HepG2 (cell line): Measurements from ENCODE around the gene SLA2. TPM values are rescaled to one million over a fixed set of nuclear protein-coding genes. Genes with fewer than 3 reads are reported as not detected.

ENCODE experiments used
- FOXM1 ChIP-seq: sonication (generic); formaldehyde crosslinking; IDR thresholded peaks from 2 replicates; pipeline ENCODE4 v1.5.0; 2020; ENCODE audit warnings: missing genetic modification reagents
- JUND ChIP-seq: sonication (generic); formaldehyde crosslinking; IDR thresholded peaks from 2 replicates; pipeline ENCODE4 v1.8.0; 2022; ENCODE audit warnings: mild to moderate bottlenecking, missing genetic modification reagents
- MTF2 ChIP-seq: sonication (generic); formaldehyde crosslinking; IDR thresholded peaks from 2 replicates; pipeline ENCODE4 v1.5.0; 2020; ENCODE audit warnings: missing genetic modification reagents, borderline replicate concordance
- NR2F1 ChIP-seq, 2 experiments: fragments of 450-650 bp in 1 of 2; formaldehyde crosslinking in 1 of 2; IDR thresholded peaks; 2 replicates each; pipeline versions ENCODE4 v1.5.0 to v1.6.1; 2016 to 2020; ENCODE audit warnings: mild to moderate bottlenecking in 1 of 2, missing compliant biosample characterization in 1 of 2, missing genetic modification reagents in 1 of 2, moderate library complexity in 1 of 2
- PPARG ChIP-seq: conservative IDR thresholded peaks from 2 replicates; pipeline ENCODE4 v1.6.1; 2016; ENCODE audit warnings: missing biosample characterization, missing genetic modification reagents
- RFX1 ChIP-seq: fragments of 450-650 bp; IDR thresholded peaks from 2 replicates; pipeline ENCODE4 v1.6.1; 2017
- ZBTB7A ChIP-seq: sonication (generic); formaldehyde crosslinking; IDR thresholded peaks from 2 replicates; pipeline ENCODE4 v1.8.0; 2022; ENCODE audit warnings: mild to moderate bottlenecking, missing genetic modification reagents
- ZNF136 ChIP-seq: sonication (generic); formaldehyde crosslinking; IDR thresholded peaks from 2 replicates; pipeline ENCODE4 v1.8.1; 2022; ENCODE audit warnings: low read depth, mild to moderate bottlenecking, moderate library complexity, missing genetic modification reagents
- ZNF180 ChIP-seq: sonication (generic); formaldehyde crosslinking; IDR thresholded peaks from 2 replicates; pipeline ENCODE4 v1.4.0; 2020; ENCODE audit warnings: low read depth, missing genetic modification reagents, borderline replicate concordance
- ZNF605 ChIP-seq: sonication (generic); formaldehyde crosslinking; IDR thresholded peaks from 2 replicates; pipeline ENCODE4 v1.8.0; 2022; ENCODE audit warnings: mild to moderate bottlenecking, missing genetic modification reagents
- ZNF749 ChIP-seq: sonication (generic); formaldehyde crosslinking; IDR thresholded peaks from 2 replicates; pipeline ENCODE4 v1.8.0; 2022; ENCODE audit warnings: mild to moderate bottlenecking, missing genetic modification reagents, moderate library complexity, borderline replicate concordance
- ZNF75D ChIP-seq: sonication (generic); formaldehyde crosslinking; IDR thresholded peaks from 2 replicates; pipeline ENCODE4 v1.8.1; 2023; ENCODE audit warnings: missing genetic modification reagents, mild to moderate bottlenecking, borderline replicate concordance
- ZSCAN21 ChIP-seq: sonication (generic); formaldehyde crosslinking; IDR thresholded peaks from 2 replicates; pipeline ENCODE4 v1.8.0; 2022; ENCODE audit warnings: mild to moderate bottlenecking, missing genetic modification reagents, moderate library complexity, borderline replicate concordance
- polyA plus RNA-seq, 8 experiments: library from polyadenylated mRNA; depleted of rRNA in 3 of 8; stranded (reverse) in 7 of 8; unstranded in 1 of 8; fragments of >200 nt; fragmentation: Illumina TruSeq in 4 of 8; extraction: Trizol in 4 of 8; gene quantifications; 2 replicates each; pipeline versions ENCODE4 v1.2.1 to v1.2.3, GENCODE V29; 2011 to 2016; ENCODE audit warnings: low read depth in 4 of 8, missing spikeins in 1 of 8, mixed read lengths in 1 of 8; ENCODE audit not compliant: insufficient read depth in 1 of 8
- total RNA-seq, 5 experiments: library from RNA; depleted of rRNA; stranded (reverse); fragments of >200 nt; fragmentation: Illumina TruSeq; extraction: Trizol; gene quantifications; 2 replicates each; pipeline ENCODE4 v1.2.3, GENCODE V29; 2016; ENCODE audit warnings: low read depth in 1 of 5
- TF ChIP-seq, protein P1 (sequence below): IDR thresholded peaks from 2 replicates; pipeline ENCODE4 v1.6.1; 2016; ENCODE audit warnings: low read depth, missing genetic modification reagents, missing compliant biosample characterization
- TF ChIP-seq, protein P2 (sequence below): sonication (generic); formaldehyde crosslinking; IDR thresholded peaks from 2 replicates; pipeline ENCODE4 v1.4.0; 2020; ENCODE audit warnings: missing genetic modification reagents
- TF ChIP-seq, protein P3 (sequence below): sonication (generic); formaldehyde crosslinking; IDR thresholded peaks from 2 replicates; pipeline ENCODE4 v1.4.0; 2020; ENCODE audit warnings: missing genetic modification reagents
- TF ChIP-seq, protein P4 (sequence below): IDR thresholded peaks from 2 replicates; pipeline ENCODE4 v1.6.1; 2016; ENCODE audit warnings: missing biosample characterization, missing genetic modification reagents, low read depth
- TF ChIP-seq, protein P5 (sequence below): IDR thresholded peaks from 2 replicates; pipeline ENCODE4 v1.6.1; 2016; ENCODE audit warnings: mild to moderate bottlenecking, missing biosample characterization, missing genetic modification reagents
- TF ChIP-seq, protein P6 (sequence below): sonication (generic); IDR thresholded peaks from 2 replicates; pipeline ENCODE4 v1.6.1; 2016; ENCODE audit warnings: low read depth, borderline replicate concordance

SLA2 gene
- total and polyA plus RNA-seq, 2 of the 13 experiments (the other 11 are each of a cell fraction or from before 2014, with no cell fraction given) = 1.6 to 3.6 TPM

DNA sequence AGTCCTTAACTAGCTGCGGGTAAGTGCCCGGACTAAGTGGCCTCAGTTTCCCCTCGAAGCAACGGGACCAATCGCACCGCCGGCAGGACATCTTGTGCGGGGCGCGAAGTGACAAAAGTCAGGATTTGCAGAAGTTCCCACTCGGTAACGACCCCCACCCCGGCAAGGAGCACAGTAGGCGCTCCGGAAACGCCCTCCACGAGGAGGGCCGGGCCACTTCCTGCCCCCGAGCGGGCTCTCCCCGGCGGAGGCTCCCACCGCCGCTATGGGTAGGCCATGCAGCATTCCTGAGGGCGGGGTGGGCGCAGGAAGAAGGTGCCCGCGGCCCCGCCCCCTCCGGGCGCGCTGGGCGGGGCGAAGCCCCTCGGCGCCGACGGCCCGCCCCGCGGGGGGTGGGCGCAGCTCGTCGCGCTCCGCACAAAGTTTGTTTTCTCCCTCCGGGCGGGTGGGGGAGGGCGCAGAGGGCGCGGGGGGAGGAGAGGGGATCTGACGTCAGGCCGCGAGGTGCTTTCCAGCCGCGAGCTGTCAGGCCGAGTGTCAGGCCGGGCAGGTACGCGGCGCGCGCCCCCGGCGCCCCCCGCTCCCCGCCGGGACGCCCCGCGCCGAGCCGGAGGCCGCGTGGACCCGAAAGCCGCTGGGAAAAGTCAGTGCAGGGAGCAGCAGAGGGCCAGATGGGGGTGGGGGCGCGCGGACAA, 72.7 kb downstream of the SLA2 start, which contains the start of gene TGIF2 (continued):
- TF ChIP-seq, protein P1, sequence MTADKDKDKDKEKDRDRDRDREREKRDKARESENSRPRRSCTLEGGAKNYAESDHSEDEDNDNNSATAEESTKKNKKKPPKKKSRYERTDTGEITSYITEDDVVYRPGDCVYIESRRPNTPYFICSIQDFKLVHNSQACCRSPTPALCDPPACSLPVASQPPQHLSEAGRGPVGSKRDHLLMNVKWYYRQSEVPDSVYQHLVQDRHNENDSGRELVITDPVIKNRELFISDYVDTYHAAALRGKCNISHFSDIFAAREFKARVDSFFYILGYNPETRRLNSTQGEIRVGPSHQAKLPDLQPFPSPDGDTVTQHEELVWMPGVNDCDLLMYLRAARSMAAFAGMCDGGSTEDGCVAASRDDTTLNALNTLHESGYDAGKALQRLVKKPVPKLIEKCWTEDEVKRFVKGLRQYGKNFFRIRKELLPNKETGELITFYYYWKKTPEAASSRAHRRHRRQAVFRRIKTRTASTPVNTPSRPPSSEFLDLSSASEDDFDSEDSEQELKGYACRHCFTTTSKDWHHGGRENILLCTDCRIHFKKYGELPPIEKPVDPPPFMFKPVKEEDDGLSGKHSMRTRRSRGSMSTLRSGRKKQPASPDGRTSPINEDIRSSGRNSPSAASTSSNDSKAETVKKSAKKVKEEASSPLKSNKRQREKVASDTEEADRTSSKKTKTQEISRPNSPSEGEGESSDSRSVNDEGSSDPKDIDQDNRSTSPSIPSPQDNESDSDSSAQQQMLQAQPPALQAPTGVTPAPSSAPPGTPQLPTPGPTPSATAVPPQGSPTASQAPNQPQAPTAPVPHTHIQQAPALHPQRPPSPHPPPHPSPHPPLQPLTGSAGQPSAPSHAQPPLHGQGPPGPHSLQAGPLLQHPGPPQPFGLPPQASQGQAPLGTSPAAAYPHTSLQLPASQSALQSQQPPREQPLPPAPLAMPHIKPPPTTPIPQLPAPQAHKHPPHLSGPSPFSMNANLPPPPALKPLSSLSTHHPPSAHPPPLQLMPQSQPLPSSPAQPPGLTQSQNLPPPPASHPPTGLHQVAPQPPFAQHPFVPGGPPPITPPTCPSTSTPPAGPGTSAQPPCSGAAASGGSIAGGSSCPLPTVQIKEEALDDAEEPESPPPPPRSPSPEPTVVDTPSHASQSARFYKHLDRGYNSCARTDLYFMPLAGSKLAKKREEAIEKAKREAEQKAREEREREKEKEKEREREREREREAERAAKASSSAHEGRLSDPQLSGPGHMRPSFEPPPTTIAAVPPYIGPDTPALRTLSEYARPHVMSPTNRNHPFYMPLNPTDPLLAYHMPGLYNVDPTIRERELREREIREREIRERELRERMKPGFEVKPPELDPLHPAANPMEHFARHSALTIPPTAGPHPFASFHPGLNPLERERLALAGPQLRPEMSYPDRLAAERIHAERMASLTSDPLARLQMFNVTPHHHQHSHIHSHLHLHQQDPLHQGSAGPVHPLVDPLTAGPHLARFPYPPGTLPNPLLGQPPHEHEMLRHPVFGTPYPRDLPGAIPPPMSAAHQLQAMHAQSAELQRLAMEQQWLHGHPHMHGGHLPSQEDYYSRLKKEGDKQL = no peak
- TF ChIP-seq PPARG (CRISPR knock-in tag) (peak; percentile 25; the same call in 1 of the 2 replicates), NR2F1 (CRISPR knock-in tag; IDR thresholded peaks at IDR 0.05) (no peak), ZNF605 (CRISPR knock-in tag) (peak; percentile 95), ZNF749 (peak; percentile 86; the same call in 1 of the 2 replicates), ZBTB7A (CRISPR knock-in tag) (peak; percentile 96), ZNF136 (peak; percentile 100), MTF2 (no peak), JUND (CRISPR knock-in tag) (no peak), ZSCAN21 (CRISPR knock-in tag) (peak; percentile 70), RFX1 (no peak), FOXM1 (no peak), ZNF75D (CRISPR knock-in tag) (no peak), ZNF180 (no peak)
- TF ChIP-seq, protein P2, sequence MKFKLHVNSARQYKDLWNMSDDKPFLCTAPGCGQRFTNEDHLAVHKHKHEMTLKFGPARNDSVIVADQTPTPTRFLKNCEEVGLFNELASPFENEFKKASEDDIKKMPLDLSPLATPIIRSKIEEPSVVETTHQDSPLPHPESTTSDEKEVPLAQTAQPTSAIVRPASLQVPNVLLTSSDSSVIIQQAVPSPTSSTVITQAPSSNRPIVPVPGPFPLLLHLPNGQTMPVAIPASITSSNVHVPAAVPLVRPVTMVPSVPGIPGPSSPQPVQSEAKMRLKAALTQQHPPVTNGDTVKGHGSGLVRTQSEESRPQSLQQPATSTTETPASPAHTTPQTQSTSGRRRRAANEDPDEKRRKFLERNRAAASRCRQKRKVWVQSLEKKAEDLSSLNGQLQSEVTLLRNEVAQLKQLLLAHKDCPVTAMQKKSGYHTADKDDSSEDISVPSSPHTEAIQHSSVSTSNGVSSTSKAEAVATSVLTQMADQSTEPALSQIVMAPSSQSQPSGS (CRISPR knock-in tag) = no peak; the same call in 1 of the 2 replicates
- TF ChIP-seq, protein P3, sequence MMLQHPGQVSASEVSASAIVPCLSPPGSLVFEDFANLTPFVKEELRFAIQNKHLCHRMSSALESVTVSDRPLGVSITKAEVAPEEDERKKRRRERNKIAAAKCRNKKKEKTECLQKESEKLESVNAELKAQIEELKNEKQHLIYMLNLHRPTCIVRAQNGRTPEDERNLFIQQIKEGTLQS (CRISPR knock-in tag) = no peak
- TF ChIP-seq, protein P4, sequence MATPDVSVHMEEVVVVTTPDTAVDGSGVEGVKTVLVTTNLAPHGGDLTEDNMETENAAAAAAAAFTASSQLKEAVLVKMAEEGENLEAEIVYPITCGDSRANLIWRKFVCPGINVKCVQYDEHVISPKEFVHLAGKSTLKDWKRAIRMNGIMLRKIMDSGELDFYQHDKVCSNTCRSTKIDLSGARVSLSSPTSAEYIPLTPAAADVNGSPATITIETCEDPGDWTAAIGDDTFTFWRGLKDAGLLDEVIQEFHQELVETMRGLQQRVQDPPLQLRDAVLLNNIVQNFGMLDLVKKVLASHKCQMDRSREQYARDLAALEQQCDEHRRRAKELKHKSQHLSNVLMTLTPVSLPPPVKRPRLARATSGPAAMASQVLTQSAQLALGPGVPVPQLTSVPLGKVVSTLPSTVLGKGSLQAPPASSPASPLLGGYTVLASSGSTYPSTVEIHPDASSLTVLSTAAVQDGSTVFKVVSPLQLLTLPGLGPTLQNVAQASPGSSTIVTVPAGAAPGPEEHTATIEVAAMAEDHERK (CRISPR knock-in tag) = no peak
- TF ChIP-seq, protein P5, sequence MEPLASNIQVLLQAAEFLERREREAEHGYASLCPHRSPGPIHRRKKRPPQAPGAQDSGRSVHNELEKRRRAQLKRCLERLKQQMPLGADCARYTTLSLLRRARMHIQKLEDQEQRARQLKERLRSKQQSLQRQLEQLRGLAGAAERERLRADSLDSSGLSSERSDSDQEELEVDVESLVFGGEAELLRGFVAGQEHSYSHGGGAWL (CRISPR knock-in tag) = peak; percentile 76
- TF ChIP-seq, protein P6, sequence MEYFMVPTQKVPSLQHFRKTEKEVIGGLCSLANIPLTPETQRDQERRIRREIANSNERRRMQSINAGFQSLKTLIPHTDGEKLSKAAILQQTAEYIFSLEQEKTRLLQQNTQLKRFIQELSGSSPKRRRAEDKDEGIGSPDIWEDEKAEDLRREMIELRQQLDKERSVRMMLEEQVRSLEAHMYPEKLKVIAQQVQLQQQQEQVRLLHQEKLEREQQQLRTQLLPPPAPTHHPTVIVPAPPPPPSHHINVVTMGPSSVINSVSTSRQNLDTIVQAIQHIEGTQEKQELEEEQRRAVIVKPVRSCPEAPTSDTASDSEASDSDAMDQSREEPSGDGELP = no peak; the same call in 1 of the 2 replicates
